Measurements from ENCODE around the gene RPS27.

DNA sequence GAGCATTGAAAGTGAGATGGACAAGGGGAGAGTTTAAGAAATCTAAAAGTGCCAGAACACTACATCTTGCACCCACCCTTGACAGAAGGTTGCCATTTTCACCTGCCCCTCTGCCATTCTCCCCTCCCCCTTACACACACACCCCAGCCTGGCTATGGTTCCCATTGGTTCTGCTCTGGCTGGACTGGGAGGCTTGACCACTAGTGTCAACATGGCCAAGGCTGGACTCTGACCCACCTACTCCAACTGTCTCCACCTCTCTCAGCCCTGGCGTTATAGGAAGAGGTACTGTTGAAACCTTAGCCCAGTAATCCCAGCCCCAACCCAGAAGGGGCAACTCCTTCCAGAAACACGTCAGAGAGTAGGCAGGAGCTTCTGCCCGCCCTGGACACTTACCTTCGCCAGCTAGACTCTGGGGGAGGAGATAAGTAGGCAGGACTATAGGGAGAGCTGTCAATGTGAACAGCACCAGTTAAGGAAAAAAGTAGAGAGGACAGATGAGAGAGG, 36.6 kb upstream of the RPS27 start:
- TF ChIP-seq GATA3 (IDR thresholded peaks at IDR 0.05; ENCODE audit: low read depth, low read length) (no peak), GATA2 (IDR thresholded peaks at IDR 0.05; ENCODE audit: low read depth, low read length) (no peak)
